ENCODE measurements around the gene GLIPR1. TPM values are rescaled to one million over a fixed set of nuclear protein-coding genes. Genes with fewer than 3 reads are reported as not detected.
"Not testable (repeated sequence)": the region's sequence is repeated elsewhere in the genome, so short reads cannot be mapped to it uniquely, and the experiment has no call there.

GLIPR1 gene
- total RNA-seq, 1 donor from 2014 or later = 38.2 TPM

- no peak for TF ChIP-seq CTCF (IDR thresholded peaks at IDR 0.05)
- Histone ChIP-seq H3K36me3 (no peaks in the 10 kb centered on the region), H3K27ac (no peak overlapping the region), H3K4me3 (no peak overlapping the region), H3K4me1 (no peaks in the 10 kb centered on the region), H3K9me3 (no peaks in the 10 kb centered on the region), H3K27me3 (no peaks in the 10 kb centered on the region)
- intact Hi-C loops (cut with DNase I) = no loop called here
- ATAC-seq = no peak
- DNase-seq = no peak
Observed at GRCh38 chr12:75447691-75448393, 32.7 kb upstream of the GLIPR1 start.

GRCh38 chr12:75452675-75453330, 27.8 kb upstream of the GLIPR1 start:
- no peaks in the 10 kb centered on the region for H3K36me3 ChIP-seq
- no peak for TF ChIP-seq CTCF (IDR thresholded peaks at IDR 0.05)
- no peak overlapping the region for H3K27ac ChIP-seq
- H3K27me3 ChIP-seq = no peaks in the 10 kb centered on the region
- DNase-seq (no peak), ATAC-seq (no peak)
- intact Hi-C loops (cut with DNase I) = no loop called here
- H3K9me3 ChIP-seq = no peaks in the 10 kb centered on the region
- no peaks in the 10 kb centered on the region for H3K4me1 ChIP-seq
- H3K4me3 ChIP-seq = no peak overlapping the region

GRCh38 chr12:75455839-75456238, 24.7 kb upstream of the GLIPR1 start:
- no peak for TF ChIP-seq CTCF (IDR thresholded peaks at IDR 0.05)
- Histone ChIP-seq H3K27me3 (no peaks in the 10 kb centered on the region), H3K4me1 (no peaks in the 10 kb centered on the region), H3K4me3 (no peak overlapping the region), H3K27ac (no peak overlapping the region), H3K36me3 (no peaks in the 10 kb centered on the region), H3K9me3 (no peaks in the 10 kb centered on the region)
- ATAC-seq (no peak), DNase-seq (no peak)
- intact Hi-C loops (cut with DNase I) = no loop called here

- no peaks in the 10 kb centered on the region for H3K27me3 ChIP-seq
- TF ChIP-seq CTCF (IDR thresholded peaks at IDR 0.05) = no peak
- no peak overlapping the region for H3K27ac ChIP-seq
- no peaks in the 10 kb centered on the region for H3K36me3 ChIP-seq
- H3K9me3 ChIP-seq = no peaks in the 10 kb centered on the region
- H3K4me3 ChIP-seq = no peak overlapping the region
- no peak for DNase-seq
- intact Hi-C loops (cut with DNase I) = no loop called here
- no peak for ATAC-seq
- H3K4me1 ChIP-seq = no peaks in the 10 kb centered on the region
Observed at GRCh38 chr12:75457191-75457590, 23.4 kb upstream of the GLIPR1 start.

- H3K27ac ChIP-seq; intact Hi-C loops (cut with DNase I); H3K4me3 ChIP-seq; H3K9me3 ChIP-seq; ATAC-seq; H3K4me1 ChIP-seq; H3K36me3 ChIP-seq; DNase-seq; H3K27me3 ChIP-seq: not testable (repeated sequence)
Observed at GRCh38 chr12:75457866-75458265, 22.7 kb upstream of the GLIPR1 start.

GRCh38 chr12:75459755-75460154, 20.8 kb upstream of the GLIPR1 start:
- H3K36me3 ChIP-seq = no peaks in the 10 kb centered on the region
- ATAC-seq (no peak), DNase-seq (no peak)
- H3K27me3 ChIP-seq = no peaks in the 10 kb centered on the region
- H3K9me3 ChIP-seq = peaks cover 2% of the 10 kb centered on the region
- no peaks in the 10 kb centered on the region for H3K4me1 ChIP-seq
- intact Hi-C loops (cut with DNase I) = no loop called here
- no peak overlapping the region for H3K4me3 ChIP-seq
- no peak overlapping the region for H3K27ac ChIP-seq
- TF ChIP-seq CTCF (IDR thresholded peaks at IDR 0.05) = no peak
